ENCODE measurements around the gene BAIAP3.

- TF ChIP-seq CTCF (IDR thresholded peaks at IDR 0.05) = no peak
- TF ChIP-seq POLR2A (IDR thresholded peaks at IDR 0.05) = no peak
- TF ChIP-seq POLR2AphosphoS5 (IDR thresholded peaks at IDR 0.05) = no peak
Measured at GRCh38 chr16:1374418-1375297, 41.2 kb downstream of the BAIAP3 start.
